Transverse colon (tissue), 3 donors: ENCODE measurements around the gene SLC8A3.

Experiments
- POLR2A ChIP-seq: fragments of 450-650 bp; IDR thresholded peaks from one replicate; pipeline ENCODE4 v1.6.1; 2016; ENCODE audit warnings: antibody characterized with exemption, mild to moderate bottlenecking, moderate library complexity
- TF ChIP-seq, protein P1 (sequence below), 5 experiments: fragments of 200-600 bp in 3 of 5; fragments of 450-650 bp in 2 of 5; sonication (generic) in 3 of 5; IDR thresholded peaks; 1 replicate in 2 of 5; 2 replicates in 3 of 5; pipeline ENCODE4 v1.5.1; 2016 to 2017; ENCODE audit warnings: antibody characterized with exemption in 5 of 5, inconsistent platforms in 3 of 5, mild to moderate bottlenecking in 2 of 5, moderate library complexity in 1 of 5

DNA sequence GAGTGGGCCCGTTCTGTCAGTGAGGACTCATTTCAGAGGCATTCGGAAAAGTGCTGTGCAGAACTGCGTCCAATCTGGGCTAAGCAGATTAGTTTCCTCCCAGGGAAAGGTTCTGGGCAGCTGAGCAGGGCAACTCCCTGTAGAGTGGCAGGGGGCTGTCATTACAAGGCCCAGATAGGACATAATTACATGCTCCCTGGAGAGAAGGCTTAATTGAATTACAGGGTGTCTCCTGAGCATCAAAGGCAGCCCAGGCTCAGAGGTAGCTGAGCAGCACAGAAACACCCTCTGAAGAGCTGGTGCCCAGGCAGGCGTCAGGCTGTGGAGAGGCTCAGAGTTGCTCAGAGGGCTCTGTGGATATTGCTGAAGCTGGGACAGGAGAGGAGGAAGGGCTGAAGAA, 36.0 kb downstream of the SLC8A3 start:
- TF ChIP-seq, protein P1, sequence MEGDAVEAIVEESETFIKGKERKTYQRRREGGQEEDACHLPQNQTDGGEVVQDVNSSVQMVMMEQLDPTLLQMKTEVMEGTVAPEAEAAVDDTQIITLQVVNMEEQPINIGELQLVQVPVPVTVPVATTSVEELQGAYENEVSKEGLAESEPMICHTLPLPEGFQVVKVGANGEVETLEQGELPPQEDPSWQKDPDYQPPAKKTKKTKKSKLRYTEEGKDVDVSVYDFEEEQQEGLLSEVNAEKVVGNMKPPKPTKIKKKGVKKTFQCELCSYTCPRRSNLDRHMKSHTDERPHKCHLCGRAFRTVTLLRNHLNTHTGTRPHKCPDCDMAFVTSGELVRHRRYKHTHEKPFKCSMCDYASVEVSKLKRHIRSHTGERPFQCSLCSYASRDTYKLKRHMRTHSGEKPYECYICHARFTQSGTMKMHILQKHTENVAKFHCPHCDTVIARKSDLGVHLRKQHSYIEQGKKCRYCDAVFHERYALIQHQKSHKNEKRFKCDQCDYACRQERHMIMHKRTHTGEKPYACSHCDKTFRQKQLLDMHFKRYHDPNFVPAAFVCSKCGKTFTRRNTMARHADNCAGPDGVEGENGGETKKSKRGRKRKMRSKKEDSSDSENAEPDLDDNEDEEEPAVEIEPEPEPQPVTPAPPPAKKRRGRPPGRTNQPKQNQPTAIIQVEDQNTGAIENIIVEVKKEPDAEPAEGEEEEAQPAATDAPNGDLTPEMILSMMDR (IDR thresholded peaks at IDR 0.05) = no peak
- no peak for TF ChIP-seq POLR2A
